ENCODE results near the gene TNNC1. TPM values are rescaled to one million over a fixed set of nuclear protein-coding genes. Genes with fewer than 3 reads are reported as not detected.

The TNNC1 gene
- total and polyA plus RNA-seq, 2 of the 13 experiments (the other 11 are each of a cell fraction or from before 2014, with no cell fraction given) = 11.8 to 36.4 TPM

DNA sequence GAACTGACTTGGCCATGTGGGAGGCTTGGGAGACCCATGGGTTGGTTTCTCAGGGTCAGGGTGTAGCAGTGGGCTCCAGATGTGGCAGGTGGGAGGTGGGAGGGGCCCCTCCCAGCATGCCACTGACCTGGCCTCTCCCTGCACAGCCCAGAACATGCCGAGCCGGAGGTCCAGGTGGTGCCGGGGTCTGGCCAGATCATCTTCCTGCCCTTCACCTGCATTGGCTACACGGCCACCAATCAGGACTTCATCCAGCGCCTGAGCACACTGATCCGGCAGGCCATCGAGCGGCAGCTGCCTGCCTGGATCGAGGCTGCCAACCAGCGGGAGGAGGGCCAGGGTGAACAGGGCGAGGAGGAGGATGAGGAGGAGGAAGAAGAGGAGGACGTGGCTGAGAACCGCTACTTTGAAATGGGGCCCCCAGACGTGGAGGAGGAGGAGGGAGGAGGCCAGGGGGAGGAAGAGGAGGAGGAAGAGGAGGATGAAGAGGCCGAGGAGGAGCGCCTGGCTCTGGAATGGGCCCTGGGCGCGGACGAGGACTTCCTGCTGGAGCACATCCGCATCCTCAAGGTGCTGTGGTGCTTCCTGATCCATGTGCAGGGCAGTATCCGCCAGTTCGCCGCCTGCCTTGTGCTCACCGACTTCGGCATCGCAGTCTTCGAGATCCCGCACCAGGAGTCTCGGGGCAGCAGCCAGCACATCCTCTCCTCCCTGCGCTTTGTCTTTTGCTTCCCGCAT lies 33.4 kb upstream of the TNNC1 start:
- CTCF ChIA-PET (ENCODE audit: low intra/inter-chr PET ratio, low total read pairs) = no interaction called here
- intact Hi-C loops (cut with micrococcal nuclease; ENCODE audit: unreplicated experiment) = no loop called here
- peaks cover 15 to 45% of the 10 kb centered on the region in 2 experiments for H3K36me3 ChIP-seq (replicated peaks in 1 of 2; ENCODE audit: control insufficient read depth in 1 of 2, insufficient read depth in 2 of 2, low read length in 2 of 2)

DNA sequence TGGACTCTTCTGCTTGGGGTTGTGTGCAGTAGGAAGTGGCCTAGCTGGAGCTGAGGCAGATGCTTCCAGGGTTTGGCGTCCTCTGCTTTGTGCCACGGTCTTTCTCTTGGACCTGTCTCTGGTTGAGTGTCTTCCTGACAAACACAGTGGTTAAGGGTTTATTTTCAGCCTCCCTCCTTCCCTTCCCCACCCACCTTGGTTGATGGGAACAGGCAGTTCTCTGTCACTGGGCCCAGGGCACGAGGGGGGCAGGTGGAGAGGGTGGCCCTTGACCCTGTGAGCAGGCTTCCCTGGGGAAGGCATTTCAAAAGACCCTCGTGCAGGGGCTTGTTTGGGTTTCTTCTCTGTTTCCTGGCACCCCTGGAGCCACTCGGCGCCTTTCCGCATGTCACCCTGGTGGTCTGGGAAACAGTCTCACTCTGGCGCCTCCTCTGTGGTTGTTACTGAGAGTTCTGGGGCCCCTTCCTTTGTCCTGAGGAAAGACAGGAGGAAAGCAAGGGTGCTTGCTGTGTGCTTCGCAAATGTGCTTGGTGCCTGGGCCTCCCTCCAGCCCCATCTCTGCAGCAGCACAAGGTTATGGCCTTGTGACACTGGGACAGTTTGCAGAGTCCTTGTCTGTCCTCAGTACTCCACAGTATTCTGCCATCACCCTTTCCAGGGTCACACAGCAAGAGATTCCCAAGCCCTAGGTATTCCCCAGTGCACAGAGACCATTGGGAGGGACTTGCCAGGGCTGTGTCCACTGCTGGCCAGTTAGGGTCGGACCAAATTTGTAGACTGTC lies 31.0 kb upstream of the TNNC1 start:
- no peaks in the 10 kb centered on the region for H3K9me3 ChIP-seq (ENCODE audit: low read length)
- peaks cover 11% of the 10 kb centered on the region; the same call in 1 of the 2 replicates for H3K4me1 ChIP-seq (ENCODE audit: insufficient read depth, low read length)
- H3K4me3 ChIP-seq (replicated peaks in 1 of 3; ENCODE audit: insufficient read depth in 1 of 3, low read depth in 2 of 3, low read length in 3 of 3) = no peak overlapping the region
- ChIA-PET CTCF (ENCODE audit: low intra/inter-chr PET ratio, low total read pairs) (no interaction called here), POLR2A (no interaction called here)
- peaks cover 21 to 54% of the 10 kb centered on the region in 2 experiments for H3K36me3 ChIP-seq (replicated peaks in 1 of 2; ENCODE audit: control insufficient read depth in 1 of 2, insufficient read depth in 2 of 2, low read length in 2 of 2)
- DNase-seq (ENCODE audit: low spot score) (no peak), FAIRE-seq (no peak), ATAC-seq (no peak)
- no peaks in the 10 kb centered on the region for H3K79me2 ChIP-seq (ENCODE audit: insufficient read depth, low read length)
- in situ Hi-C loops (cut with HindIII; ENCODE audit: extremely low pct_ligation_motif_present, low pct_unique_long_range_greater_than_20kb) (no loop called here), intact Hi-C loops (cut with micrococcal nuclease; ENCODE audit: unreplicated experiment) (no loop called here)
- H3K4me2 ChIP-seq (ENCODE audit: low read depth, low read length) = no peak overlapping the region
- no peak overlapping the region for H3K9ac ChIP-seq (ENCODE audit: insufficient read depth, low read depth, low read length)
- 88% methylated on average over 9 of the region's 10 CpGs for WGBS (ENCODE audit: low lambda C conversion rate)
- H2AFZ ChIP-seq (ENCODE audit: low read length) = no peak overlapping the region
- no peaks in the 10 kb centered on the region for H3K27me3 ChIP-seq (ENCODE audit: control insufficient read depth in 1 of 2, insufficient read depth in 2 of 2, low read length in 2 of 2)
- H3K27ac ChIP-seq (ENCODE audit: extremely low read length, insufficient read depth, low read length) = no peak overlapping the region
- no TSS peak for BruUV-seq (replicated peaks)
- no peaks in the 10 kb centered on the region for H4K20me1 ChIP-seq (ENCODE audit: insufficient read depth, low read length)
- no peak for TF ChIP-seq HNF4A (CRISPR knock-in tag; IDR thresholded peaks at IDR 0.05)
- TF ChIP-seq ZSCAN9 (CRISPR knock-in tag; IDR thresholded peaks at IDR 0.05; ENCODE audit: borderline replicate concordance) = no peak
- TF ChIP-seq MIER2 (CRISPR knock-in tag; IDR thresholded peaks at IDR 0.05) = no peak
- no peak for TF ChIP-seq ZNF713 (CRISPR knock-in tag; IDR thresholded peaks at IDR 0.05)
- TF ChIP-seq JUNB (CRISPR knock-in tag; IDR thresholded peaks at IDR 0.05; ENCODE audit: borderline replicate concordance) = no peak
- no peak for TF ChIP-seq MAFF (IDR thresholded peaks at IDR 0.05; ENCODE audit: low read depth, low read length)
- TF ChIP-seq HMGA1 (CRISPR knock-in tag; conservative IDR thresholded peaks at IDR 0.05) = no peak
- TF ChIP-seq KAT8 (CRISPR knock-in tag; IDR thresholded peaks at IDR 0.05) = no peak
- TF ChIP-seq SETDB1 (CRISPR knock-in tag; IDR thresholded peaks at IDR 0.05; ENCODE audit: borderline replicate concordance) = no peak
- no peak for TF ChIP-seq ADNP (CRISPR knock-in tag; IDR thresholded peaks at IDR 0.05)
- TF ChIP-seq, protein P1, sequence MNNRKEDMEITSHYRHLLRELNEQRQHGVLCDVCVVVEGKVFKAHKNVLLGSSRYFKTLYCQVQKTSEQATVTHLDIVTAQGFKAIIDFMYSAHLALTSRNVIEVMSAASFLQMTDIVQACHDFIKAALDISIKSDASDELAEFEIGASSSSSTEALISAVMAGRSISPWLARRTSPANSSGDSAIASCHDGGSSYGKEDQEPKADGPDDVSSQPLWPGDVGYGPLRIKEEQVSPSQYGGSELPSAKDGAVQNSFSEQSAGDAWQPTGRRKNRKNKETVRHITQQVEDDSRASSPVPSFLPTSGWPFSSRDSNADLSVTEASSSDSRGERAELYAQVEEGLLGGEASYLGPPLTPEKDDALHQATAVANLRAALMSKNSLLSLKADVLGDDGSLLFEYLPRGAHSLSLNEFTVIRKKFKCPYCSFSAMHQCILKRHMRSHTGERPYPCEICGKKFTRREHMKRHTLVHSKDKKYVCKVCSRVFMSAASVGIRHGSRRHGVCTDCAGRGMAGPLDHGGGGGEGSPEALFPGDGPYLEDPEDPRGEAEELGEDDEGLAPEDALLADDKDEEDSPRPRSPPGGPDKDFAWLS (CRISPR knock-in tag; IDR thresholded peaks at IDR 0.05; ENCODE audit: borderline replicate concordance) = no peak
- TF ChIP-seq MEF2D (CRISPR knock-in tag; IDR thresholded peaks at IDR 0.05) = no peak
- TF ChIP-seq THAP11 (CRISPR knock-in tag; IDR thresholded peaks at IDR 0.05) = no peak
- no peak for TF ChIP-seq HDAC1 (CRISPR knock-in tag; IDR thresholded peaks at IDR 0.05)
- TF ChIP-seq ZNF326 (CRISPR knock-in tag; IDR thresholded peaks at IDR 0.05; ENCODE audit: borderline replicate concordance) = no peak
- TF ChIP-seq, protein P2, sequence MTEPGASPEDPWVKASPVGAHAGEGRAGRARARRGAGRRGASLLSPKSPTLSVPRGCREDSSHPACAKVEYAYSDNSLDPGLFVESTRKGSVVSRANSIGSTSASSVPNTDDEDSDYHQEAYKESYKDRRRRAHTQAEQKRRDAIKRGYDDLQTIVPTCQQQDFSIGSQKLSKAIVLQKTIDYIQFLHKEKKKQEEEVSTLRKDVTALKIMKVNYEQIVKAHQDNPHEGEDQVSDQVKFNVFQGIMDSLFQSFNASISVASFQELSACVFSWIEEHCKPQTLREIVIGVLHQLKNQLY (CRISPR knock-in tag; IDR thresholded peaks at IDR 0.05) = no peak

More for the DNA sequence above, 33.4 kb upstream of the TNNC1 start:
- Histone ChIP-seq H3K9ac (ENCODE audit: insufficient read depth, low read depth, low read length) (no peak overlapping the region), H3K4me2 (ENCODE audit: low read depth, low read length) (no peak overlapping the region), H3K27ac (ENCODE audit: extremely low read length, insufficient read depth, low read length) (no peak overlapping the region), H3K4me3 (replicated peaks in 1 of 3; ENCODE audit: insufficient read depth in 1 of 3, low read depth in 2 of 3, low read length in 3 of 3) (no peak overlapping the region), H2AFZ (ENCODE audit: low read length) (no peak overlapping the region), H3K4me1 (ENCODE audit: insufficient read depth, low read length) (peaks cover 11% of the 10 kb centered on the region; the same call in 1 of the 2 replicates), H4K20me1 (ENCODE audit: insufficient read depth, low read length) (no peaks in the 10 kb centered on the region; the same call in 1 of the 2 replicates), H3K9me3 (ENCODE audit: low read length) (no peaks in the 10 kb centered on the region), H3K79me2 (ENCODE audit: insufficient read depth, low read length) (no peaks in the 10 kb centered on the region), H3K27me3 (ENCODE audit: control insufficient read depth in 1 of 2, insufficient read depth in 2 of 2, low read length in 2 of 2) (no peaks in the 10 kb centered on the region)
- POLR2A ChIA-PET = no interaction called here
- no peak for ATAC-seq
- no TSS peak for BruUV-seq (replicated peaks)
- FAIRE-seq = no peak
- TF ChIP-seq ZBTB38 (CRISPR knock-in tag; IDR thresholded peaks at IDR 0.05) (0 out of 2 replicates have a peak, but pooled peaks have one; percentile 26), ZNF607 (CRISPR knock-in tag; IDR thresholded peaks at IDR 0.05; ENCODE audit: borderline replicate concordance) (no peak)
- in situ Hi-C loops (cut with HindIII; ENCODE audit: extremely low pct_ligation_motif_present, low pct_unique_long_range_greater_than_20kb) = no loop called here
- DNase-seq (ENCODE audit: low spot score) = no peak
- 95% methylated on average over 29 of the region's 31 CpGs for WGBS (ENCODE audit: low lambda C conversion rate)

Data from HepG2 (cell line).